RWPE2 (cell line): Measurements from ENCODE around the gene PDP2.
"Not testable (repeated sequence)": the region's sequence is repeated elsewhere in the genome, so short reads cannot be mapped to it uniquely, and the experiment has no call there.

ENCODE experiments used
- ATAC-seq: fragments of 200-7000 bp; cut with Tn5 transposase; 3 replicates; pipeline ENCODE4 v1.9.1; 2021; ENCODE audit warnings: low read depth
- DNase-seq: peaks from one replicate; pipeline ENCODE4 v3.0.0-alpha.2; 2020; ENCODE audit warnings: low spot score
- H3K27ac ChIP-seq: fragments of 450-650 bp; 2 replicates; pipeline ENCODE4 v1.5.1; 2017; ENCODE audit warnings: mild to moderate bottlenecking; ENCODE audit not compliant: poor library complexity, severe bottlenecking
- H3K27me3 ChIP-seq: fragments of 250-450 bp; sonication (Bioruptor Pico); 2 replicates; pipeline ENCODE4 v1.5.1; 2021; ENCODE audit warnings: mild to moderate bottlenecking, moderate library complexity; ENCODE audit not compliant: insufficient read depth, poor library complexity, severe bottlenecking
- H3K36me3 ChIP-seq: fragments of 250-450 bp; sonication (Bioruptor Pico); 2 replicates; pipeline ENCODE4 v1.5.1; 2020; ENCODE audit warnings: low read depth, mild to moderate bottlenecking, moderate library complexity
- H3K4me1 ChIP-seq: fragments of 250-450 bp; sonication (Bioruptor Pico); 2 replicates; pipeline ENCODE4 v1.5.1; 2021; ENCODE audit warnings: mild to moderate bottlenecking, moderate library complexity; ENCODE audit not compliant: insufficient read depth, poor library complexity, severe bottlenecking
- H3K4me3 ChIP-seq: fragments of 250-450 bp; sonication (Bioruptor Pico); 2 replicates; pipeline ENCODE4 v1.5.1; 2021; ENCODE audit warnings: mild to moderate bottlenecking, moderate library complexity; ENCODE audit not compliant: severe bottlenecking
- H3K9me3 ChIP-seq: fragments of 250-450 bp; sonication (Bioruptor Pico); 2 replicates; pipeline ENCODE4 v1.5.1; 2021; ENCODE audit warnings: mild to moderate bottlenecking, moderate library complexity; ENCODE audit not compliant: severe bottlenecking
- TF ChIP-seq, protein P1 (sequence below): fragments of 450-650 bp; IDR thresholded peaks from one replicate; pipeline ENCODE4 v1.5.1; 2017; ENCODE audit warnings: mild to moderate bottlenecking, moderate library complexity; ENCODE audit not compliant: poor library complexity, severe bottlenecking

PDP2 gene

DNA sequence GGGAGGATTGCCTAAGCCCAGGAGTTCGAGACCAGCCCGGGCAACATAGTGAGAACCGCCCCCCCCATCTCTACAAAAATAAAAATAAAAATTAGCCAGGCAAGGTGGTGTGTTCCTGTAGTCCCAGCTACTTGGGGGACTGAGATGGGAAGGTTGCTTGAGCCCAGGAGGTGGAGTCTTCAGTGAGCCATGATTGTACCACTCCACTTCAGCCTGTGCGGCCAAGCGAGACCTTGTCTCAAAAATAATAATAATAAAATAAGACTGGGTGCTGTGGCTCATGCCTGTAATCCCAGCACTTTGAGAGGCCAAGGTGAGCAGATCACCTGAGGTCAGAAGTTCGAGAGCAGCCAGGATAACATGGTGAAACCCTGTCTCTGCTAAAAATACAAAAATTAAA, 11.5 kb downstream of the PDP2 start:
- H3K36me3 ChIP-seq, result peaks cover 27% of the 10 kb centered on the region
- peaks cover 9% of the 10 kb centered on the region for H3K4me1 ChIP-seq
- no peaks in the 10 kb centered on the region for H3K9me3 ChIP-seq
- TF ChIP-seq, protein P1, sequence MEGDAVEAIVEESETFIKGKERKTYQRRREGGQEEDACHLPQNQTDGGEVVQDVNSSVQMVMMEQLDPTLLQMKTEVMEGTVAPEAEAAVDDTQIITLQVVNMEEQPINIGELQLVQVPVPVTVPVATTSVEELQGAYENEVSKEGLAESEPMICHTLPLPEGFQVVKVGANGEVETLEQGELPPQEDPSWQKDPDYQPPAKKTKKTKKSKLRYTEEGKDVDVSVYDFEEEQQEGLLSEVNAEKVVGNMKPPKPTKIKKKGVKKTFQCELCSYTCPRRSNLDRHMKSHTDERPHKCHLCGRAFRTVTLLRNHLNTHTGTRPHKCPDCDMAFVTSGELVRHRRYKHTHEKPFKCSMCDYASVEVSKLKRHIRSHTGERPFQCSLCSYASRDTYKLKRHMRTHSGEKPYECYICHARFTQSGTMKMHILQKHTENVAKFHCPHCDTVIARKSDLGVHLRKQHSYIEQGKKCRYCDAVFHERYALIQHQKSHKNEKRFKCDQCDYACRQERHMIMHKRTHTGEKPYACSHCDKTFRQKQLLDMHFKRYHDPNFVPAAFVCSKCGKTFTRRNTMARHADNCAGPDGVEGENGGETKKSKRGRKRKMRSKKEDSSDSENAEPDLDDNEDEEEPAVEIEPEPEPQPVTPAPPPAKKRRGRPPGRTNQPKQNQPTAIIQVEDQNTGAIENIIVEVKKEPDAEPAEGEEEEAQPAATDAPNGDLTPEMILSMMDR, result no peak
- no peak for DNase-seq
- no peak for ATAC-seq
- H3K27me3 ChIP-seq, result no peaks in the 10 kb centered on the region
- H3K4me3 ChIP-seq, result no peak overlapping the region
- H3K27ac ChIP-seq, result no peak overlapping the region

GRCh38 chr16:66894055-66894454, 13.7 kb downstream of the PDP2 start:
- Histone ChIP-seq H3K27me3 (no peaks in the 10 kb centered on the region), H3K4me1 (peaks cover 15% of the 10 kb centered on the region), H3K9me3 (no peaks in the 10 kb centered on the region), H3K4me3 (no peak overlapping the region), H3K27ac (no peak overlapping the region), H3K36me3 (peaks cover 12% of the 10 kb centered on the region)
- ATAC-seq, result no peak
- no peak for DNase-seq
- TF ChIP-seq, protein P1, result no peak

- TF ChIP-seq, protein P1, result peak; percentile 93
- no peaks in the 10 kb centered on the region for H3K9me3 ChIP-seq
- ATAC-seq (peak; percentile 84), DNase-seq (no peak)
- peaks cover 23% of the 10 kb centered on the region for H3K4me1 ChIP-seq
- H3K27ac ChIP-seq, result peak overlapping the region; percentile 80
- H3K27me3 ChIP-seq, result no peaks in the 10 kb centered on the region
- no peak overlapping the region for H3K4me3 ChIP-seq
- H3K36me3 ChIP-seq, result peaks cover 6% of the 10 kb centered on the region; the same call in 1 of the 2 replicates
These were observed 14.8 kb downstream of the PDP2 start for GRCh38 chr16:66894948-66895688.

DNA sequence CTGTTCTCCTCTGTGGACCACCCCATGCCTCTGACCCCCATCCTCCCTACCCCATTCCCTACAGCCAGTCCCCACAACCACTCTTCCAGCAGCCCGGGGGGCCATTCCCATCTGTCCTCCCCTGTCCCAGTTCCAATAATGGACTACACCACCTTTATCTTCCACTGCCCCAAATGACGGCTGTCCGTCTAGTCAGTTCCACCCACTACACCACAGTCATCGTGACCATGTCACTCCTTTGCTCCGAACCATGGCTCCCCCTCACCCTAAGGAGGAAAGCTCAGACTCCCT, 15.3 kb downstream of the PDP2 start:
- Histone ChIP-seq H3K4me3 (no peak overlapping the region), H3K9me3 (no peaks in the 10 kb centered on the region), H3K27ac (peak overlapping the region; percentile 80), H3K36me3 (0 out of 2 replicates have a peak, but pooled peaks cover 3% of the 10 kb centered on the region), H3K4me1 (peaks cover 26% of the 10 kb centered on the region), H3K27me3 (no peaks in the 10 kb centered on the region)
- TF ChIP-seq, protein P1, result no peak
- DNase-seq, result no peak
- ATAC-seq, result no peak

- Histone ChIP-seq H3K9me3 (no peaks in the 10 kb centered on the region), H3K27ac (peak overlapping the region; percentile 80), H3K27me3 (no peaks in the 10 kb centered on the region), H3K4me3 (no peak overlapping the region), H3K4me1 (peaks cover 26% of the 10 kb centered on the region), H3K36me3 (0 out of 2 replicates have a peak, but pooled peaks cover 3% of the 10 kb centered on the region)
- TF ChIP-seq, protein P1, result no peak
- ATAC-seq, result no peak; the same call in 2 of the 3 replicates
- no peak for DNase-seq
These were observed 15.7 kb downstream of the PDP2 start for GRCh38 chr16:66895999-66896398.

- Histone ChIP-seq H3K27ac (peak overlapping the region; percentile 80), H3K4me1 (peaks cover 26% of the 10 kb centered on the region)
- H3K9me3 ChIP-seq, DNase-seq, H3K27me3 ChIP-seq, H3K36me3 ChIP-seq, ATAC-seq, H3K4me3 ChIP-seq: not testable (repeated sequence)
These were observed 16.4 kb downstream of the PDP2 start for GRCh38 chr16:66896682-66897081.
